ENCODE measurements around the gene IQCK. TPM values are rescaled to one million over a fixed set of nuclear protein-coding genes. Genes with fewer than 3 reads are reported as not detected.

The IQCK gene
- total and polyA plus RNA-seq, 8 donors = 3.5 to 100.0 (median 13.6) TPM

DNA sequence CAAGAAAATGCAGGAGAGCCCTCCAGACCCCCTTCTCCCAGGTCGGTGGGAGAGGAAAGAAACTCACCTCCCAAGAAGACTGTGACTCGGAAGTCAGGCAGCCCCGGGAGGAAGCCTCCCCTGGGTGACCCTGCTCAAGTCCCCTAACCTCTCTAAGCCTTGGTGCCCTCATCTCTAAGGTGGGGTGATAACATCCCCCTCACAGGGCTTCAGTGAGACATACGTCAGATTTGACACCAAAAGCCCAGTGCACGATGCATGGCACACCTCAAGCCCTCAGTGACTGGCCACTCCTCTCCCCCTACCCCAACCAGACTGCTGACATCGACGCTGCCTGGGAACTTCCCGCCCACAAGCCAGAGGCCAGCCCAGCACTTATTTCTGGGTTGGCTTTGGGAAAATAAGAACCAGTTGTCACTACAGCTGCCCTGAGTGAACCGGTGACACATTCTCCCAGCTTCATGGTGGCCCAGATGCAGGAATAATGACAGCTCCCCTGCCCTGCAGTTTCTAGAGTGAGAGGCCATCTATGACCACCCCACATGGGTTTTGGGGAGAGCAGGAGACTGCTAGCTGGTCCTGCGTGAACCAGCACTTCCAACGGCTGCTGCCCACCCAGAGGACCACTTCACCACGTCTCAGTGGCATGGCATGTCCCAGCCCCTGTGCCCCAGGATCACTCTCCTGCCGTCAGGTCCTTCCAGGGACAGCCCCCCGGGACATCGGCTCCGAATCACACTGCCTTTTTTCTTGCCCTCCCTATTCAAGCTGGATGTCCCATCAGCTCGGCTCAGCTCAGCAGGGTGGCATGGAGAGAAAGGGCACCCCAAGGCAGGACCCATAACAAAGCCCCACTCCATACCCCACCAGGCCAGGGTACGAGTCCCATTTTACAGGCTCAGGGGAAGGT, 9.5 kb upstream of the IQCK start:
- peaks cover 23 to 89% (median 82%) of the 10 kb centered on the region in 4 donors for H3K36me3 ChIP-seq
- no peak overlapping the region for H3K4me3 ChIP-seq
- peak overlapping the region in 3 of 5 donors; percentile 14 to 43 (median 42) for H3K27ac ChIP-seq
- H3K9me3 ChIP-seq = no peaks in the 10 kb centered on the region
- WGBS, 5 donors = 77 to 86% (median 82%) methylated on average over 17 to 18 of the region's 18 CpGs
- TF ChIP-seq POLR2AphosphoS5 (IDR thresholded peaks at IDR 0.05) (no peak), EP300 (IDR thresholded peaks at IDR 0.05) (no peak), POLR2A (IDR thresholded peaks at IDR 0.05) (no peak)
- TF ChIP-seq, protein P1, sequence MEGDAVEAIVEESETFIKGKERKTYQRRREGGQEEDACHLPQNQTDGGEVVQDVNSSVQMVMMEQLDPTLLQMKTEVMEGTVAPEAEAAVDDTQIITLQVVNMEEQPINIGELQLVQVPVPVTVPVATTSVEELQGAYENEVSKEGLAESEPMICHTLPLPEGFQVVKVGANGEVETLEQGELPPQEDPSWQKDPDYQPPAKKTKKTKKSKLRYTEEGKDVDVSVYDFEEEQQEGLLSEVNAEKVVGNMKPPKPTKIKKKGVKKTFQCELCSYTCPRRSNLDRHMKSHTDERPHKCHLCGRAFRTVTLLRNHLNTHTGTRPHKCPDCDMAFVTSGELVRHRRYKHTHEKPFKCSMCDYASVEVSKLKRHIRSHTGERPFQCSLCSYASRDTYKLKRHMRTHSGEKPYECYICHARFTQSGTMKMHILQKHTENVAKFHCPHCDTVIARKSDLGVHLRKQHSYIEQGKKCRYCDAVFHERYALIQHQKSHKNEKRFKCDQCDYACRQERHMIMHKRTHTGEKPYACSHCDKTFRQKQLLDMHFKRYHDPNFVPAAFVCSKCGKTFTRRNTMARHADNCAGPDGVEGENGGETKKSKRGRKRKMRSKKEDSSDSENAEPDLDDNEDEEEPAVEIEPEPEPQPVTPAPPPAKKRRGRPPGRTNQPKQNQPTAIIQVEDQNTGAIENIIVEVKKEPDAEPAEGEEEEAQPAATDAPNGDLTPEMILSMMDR (IDR thresholded peaks at IDR 0.05) = no peak
- peaks cover 4 to 24% (median 8%) of the 10 kb centered on the region in 4 donors for H3K4me1 ChIP-seq
- intact Hi-C loops (cut with DNase I; ENCODE audit: low total_unique reads) = no loop called here
- no peaks in the 10 kb centered on the region for H3K27me3 ChIP-seq
- no peak for DNase-seq

DNA sequence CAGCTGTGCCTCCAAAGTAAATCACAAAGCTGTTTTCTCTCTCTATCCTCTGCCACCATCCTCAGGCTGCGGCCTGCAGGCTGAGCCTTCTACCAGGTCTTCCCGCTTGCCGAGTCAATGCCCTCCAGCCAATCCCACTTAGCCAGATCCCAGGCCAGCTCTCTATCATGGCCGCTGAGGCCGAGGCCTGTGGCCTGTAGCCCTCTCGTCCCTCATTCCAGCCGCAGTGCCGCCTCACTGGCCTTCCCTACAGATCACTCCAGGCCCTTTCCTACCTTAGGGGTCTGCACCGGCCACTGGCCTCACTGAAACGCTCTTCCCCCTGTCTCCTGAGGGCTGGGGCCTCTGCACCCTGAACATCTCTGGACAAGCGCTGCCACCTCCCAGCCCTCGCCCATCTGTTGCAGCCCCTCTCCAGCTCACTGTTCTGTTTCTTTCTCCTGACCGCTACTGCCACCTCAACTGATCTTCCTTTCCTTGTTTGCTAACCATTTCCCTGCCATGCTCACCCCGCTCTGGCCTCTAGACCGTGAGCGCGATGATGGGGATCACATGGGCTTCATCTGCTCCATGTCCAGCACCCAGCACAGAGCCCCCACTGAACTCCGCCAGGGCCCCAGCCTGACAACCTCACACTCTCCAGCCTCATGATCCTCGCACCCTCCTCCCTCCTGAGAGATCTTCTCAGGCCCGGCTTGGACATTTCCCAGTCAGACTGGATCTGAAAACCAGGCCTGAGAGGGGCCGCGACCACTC, 8.5 kb upstream of the IQCK start:
- WGBS, 5 donors = 95 to 97% (median 96%) methylated on average over 22 of the region's 22 CpGs
- Histone ChIP-seq H3K4me3 (no peak overlapping the region), H3K27me3 (no peaks in the 10 kb centered on the region), H3K36me3 (peaks cover 23 to 89% (median 82%) of the 10 kb centered on the region in 4 donors), H3K4me1 (peaks cover 4 to 22% (median 7%) of the 10 kb centered on the region in 4 donors), H3K27ac (peak overlapping the region in 4 of 5 donors; percentile 11 to 43 (median 22)), H3K9me3 (no peaks in the 10 kb centered on the region)
- DNase-seq = no peak
- TF ChIP-seq EP300 (IDR thresholded peaks at IDR 0.05) (no peak), POLR2A (IDR thresholded peaks at IDR 0.05) (no peak), POLR2AphosphoS5 (IDR thresholded peaks at IDR 0.05) (no peak)
- TF ChIP-seq, protein P1 (IDR thresholded peaks at IDR 0.05) = no peak
- intact Hi-C loops (cut with DNase I; ENCODE audit: low total_unique reads) = loop anchor here (10.0 kb wide), 1 partner anchor 175 kb away; the partner anchor contains the start of gene GPRC5B

DNA sequence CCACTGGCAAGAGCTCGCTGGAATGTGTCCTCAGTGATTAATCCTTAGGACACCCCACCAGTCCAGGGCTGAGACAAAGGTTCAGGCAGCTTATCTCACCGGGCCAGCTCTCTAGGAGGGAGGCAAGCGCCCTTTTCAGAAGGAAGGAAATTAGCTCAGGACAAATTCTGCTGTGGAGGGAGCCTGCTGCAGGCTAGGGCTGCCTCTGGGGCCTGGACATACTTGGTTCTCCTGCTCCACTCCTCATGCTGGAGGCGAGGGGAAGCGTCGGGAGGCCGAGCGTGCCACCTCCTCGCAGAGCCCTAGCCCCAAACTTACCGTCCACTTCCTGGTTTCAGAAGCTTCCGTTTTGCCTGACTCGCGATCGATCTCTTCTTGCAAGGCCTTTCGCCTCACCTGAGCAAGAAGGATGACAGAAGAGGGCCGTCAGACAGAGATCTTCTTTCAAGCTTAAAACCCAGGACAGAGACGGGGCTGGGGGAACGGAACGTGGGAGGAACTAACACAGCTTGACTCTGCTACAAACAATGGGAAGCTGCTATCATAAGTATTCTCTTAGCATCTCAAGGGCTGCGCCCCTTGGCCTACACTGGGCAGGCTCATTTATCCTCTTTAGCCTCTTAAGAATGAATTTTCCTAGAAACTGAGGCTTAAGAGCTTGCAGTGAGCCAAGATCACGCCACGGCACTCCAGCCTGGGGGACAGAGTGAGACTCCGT, 7.7 kb upstream of the IQCK start:
- H3K4me1 ChIP-seq = peaks cover 0 to 14% (median 2%) of the 10 kb centered on the region in 4 donors
- H3K4me3 ChIP-seq = no peak overlapping the region
- peak overlapping the region in 4 of 5 donors; percentile 11 to 43 (median 22) for H3K27ac ChIP-seq
- WGBS, 5 donors = 83 to 88% (median 84%) methylated on average over 23 of the region's 23 CpGs
- intact Hi-C loops (cut with DNase I; ENCODE audit: low total_unique reads) = loop anchor here (10.0 kb wide), 1 partner anchor 174 kb away; the partner anchor contains the start of gene GPRC5B
- H3K9me3 ChIP-seq = no peaks in the 10 kb centered on the region
- H3K36me3 ChIP-seq = peaks cover 16 to 86% (median 79%) of the 10 kb centered on the region in 4 donors
- DNase-seq = no peak
- TF ChIP-seq POLR2A (IDR thresholded peaks at IDR 0.05) = no peak
- no peaks in the 10 kb centered on the region for H3K27me3 ChIP-seq

DNA sequence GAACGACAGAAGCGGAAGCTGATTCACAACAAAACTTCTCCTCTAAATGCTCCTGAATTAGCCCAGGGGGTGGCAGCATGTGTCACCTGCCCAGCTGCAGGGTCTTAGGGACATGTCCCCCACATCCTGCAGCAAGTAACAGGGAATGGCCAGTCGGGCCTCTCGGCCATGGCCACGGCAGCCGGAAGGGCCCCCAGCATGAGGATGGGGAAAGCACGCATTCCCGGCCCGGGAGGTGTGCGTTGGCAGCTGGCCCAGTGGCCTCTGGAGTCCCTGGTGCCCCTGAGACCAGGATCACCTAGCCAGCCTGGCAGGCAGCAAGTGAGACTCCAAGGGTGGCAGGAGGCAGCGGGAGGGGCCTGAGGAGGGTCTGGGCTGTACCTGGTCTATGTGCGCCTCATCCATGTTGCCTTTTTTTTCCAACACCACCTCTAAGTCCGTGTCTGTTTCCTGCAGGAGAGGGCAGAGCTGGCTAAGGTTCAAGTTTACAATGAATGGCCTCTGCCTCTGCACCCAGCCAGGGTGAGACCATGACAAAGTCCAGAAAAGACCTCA, 7.0 kb upstream of the IQCK start:
- peak in 1 of 2 donors; percentile 55 for DNase-seq
- H3K9me3 ChIP-seq = no peaks in the 10 kb centered on the region
- H3K27me3 ChIP-seq = no peaks in the 10 kb centered on the region
- TF ChIP-seq POLR2A (IDR thresholded peaks at IDR 0.05) = no peak
- TF ChIP-seq, protein P1 (IDR thresholded peaks at IDR 0.05) = no peak
- no peak for TF ChIP-seq POLR2AphosphoS5 (IDR thresholded peaks at IDR 0.05)
- peaks cover 10 to 79% (median 72%) of the 10 kb centered on the region in 4 donors for H3K36me3 ChIP-seq
- intact Hi-C loops (cut with DNase I; ENCODE audit: low total_unique reads) = loop anchor here (10.0 kb wide), 1 partner anchor 174 kb away; the partner anchor contains the start of gene GPRC5B
- H3K4me3 ChIP-seq = no peak overlapping the region
- H3K4me1 ChIP-seq = peaks cover 0 to 19% (median 7%) of the 10 kb centered on the region in 4 donors
- WGBS, 5 donors = 40 to 59% (median 45%) methylated on average over 10 to 13 of the region's 13 CpGs
- H3K27ac ChIP-seq = peak overlapping the region in 4 of 5 donors; percentile 21 to 44 (median 39)

All from stomach (tissue), 9 donors.